VCaP (cell line): ENCODE data around the gene CHST2.

Experiments
- H3K27ac ChIP-seq: fragments of 450-650 bp; 2 replicates; pipeline ENCODE4 v1.5.1; 2017
- CTCF ChIP-seq: fragments of 450-650 bp; conservative IDR thresholded peaks from 2 replicates; pipeline ENCODE4 v1.5.1; 2017; ENCODE audit warnings: mild to moderate bottlenecking, moderate library complexity

Gene CHST2

GRCh38 chr3:143172795-143173145 lies 53.2 kb downstream of the CHST2 start:
- no peak overlapping the region for H3K27ac ChIP-seq
- no peak for TF ChIP-seq CTCF

GRCh38 chr3:143173242-143173641 lies 53.7 kb downstream of the CHST2 start:
- no peak for TF ChIP-seq CTCF

More at GRCh38 chr3:143173242-143173641, 53.7 kb downstream of the CHST2 start:
- H3K27ac ChIP-seq: no peak overlapping the region
